IgD-negative memory B cell (primary cell): ENCODE results near the gene MAP2K6. TPM values are rescaled to one million over a fixed set of nuclear protein-coding genes. Genes with fewer than 3 reads are reported as not detected.

Source experiments
- H3K27ac Mint-ChIP-seq, 3 donors: one replicate each; pipeline ENCODE4 v1.8.0; 2020 to 2022; ENCODE audit warnings: mild to moderate bottlenecking in 3 of 3, mixed read lengths in 3 of 3, moderate library complexity in 1 of 3
- H3K27me3 Mint-ChIP-seq: one replicate; pipeline ENCODE4 v1.8.0; 2021; ENCODE audit warnings: mixed read lengths
- H3K36me3 Mint-ChIP-seq: one replicate; pipeline ENCODE4 v1.8.0; 2020; ENCODE audit warnings: mild to moderate bottlenecking, mixed read lengths
- H3K4me1 Mint-ChIP-seq, 3 donors: one replicate each; pipeline ENCODE4 v1.8.0; 2020 to 2022; ENCODE audit warnings: mixed read lengths in 3 of 3, mild to moderate bottlenecking in 1 of 3
- H3K4me3 Mint-ChIP-seq, 4 donors: one replicate each; pipeline ENCODE4 v1.8.0; 2020 to 2022; ENCODE audit warnings: mild to moderate bottlenecking in 4 of 4, mixed read lengths in 4 of 4, moderate library complexity in 3 of 4
- H3K9me3 Mint-ChIP-seq, 3 donors: one replicate each; pipeline ENCODE4 v1.8.0; 2020 to 2021; ENCODE audit warnings: mixed read lengths in 3 of 3, mild to moderate bottlenecking in 1 of 3
- polyA plus RNA-seq: library from polyadenylated mRNA; unstranded; fragments of 300-500 nt; fragmentation: Illumina TruSeq; gene quantifications from one replicate; pipeline ENCODE4 v1.2.3, GENCODE V29; 2021

MAP2K6 gene
- polyA plus RNA-seq, 1 donor from 2014 or later = 7.5 TPM

GRCh38 chr17:69573396-69573795 is 158.9 kb downstream of the MAP2K6 start:
- no peak overlapping the region for H3K27ac Mint-ChIP-seq
- H3K27me3 Mint-ChIP-seq = peaks cover 10% of the 10 kb centered on the region
- H3K9me3 Mint-ChIP-seq = no peaks in the 10 kb centered on the region
- H3K4me3 Mint-ChIP-seq = no peak overlapping the region
- H3K4me1 Mint-ChIP-seq = peaks cover 0 to 5% (median 3%) of the 10 kb centered on the region in 3 donors
- no peaks in the 10 kb centered on the region for H3K36me3 Mint-ChIP-seq

- H3K27ac Mint-ChIP-seq = no peak overlapping the region
- peaks cover 10% of the 10 kb centered on the region for H3K27me3 Mint-ChIP-seq
- no peaks in the 10 kb centered on the region for H3K36me3 Mint-ChIP-seq
- H3K9me3 Mint-ChIP-seq = no peaks in the 10 kb centered on the region
- H3K4me3 Mint-ChIP-seq = no peak overlapping the region
- no peaks in the 10 kb centered on the region for H3K4me1 Mint-ChIP-seq
These were observed 160.0 kb downstream of the MAP2K6 start for GRCh38 chr17:69574257-69575197.

GRCh38 chr17:69575346-69575761 is 160.9 kb downstream of the MAP2K6 start:
- Mint-ChIP-seq H3K27ac (no peak overlapping the region), H3K9me3 (no peaks in the 10 kb centered on the region), H3K4me1 (peaks cover 2 to 4% (median 3%) of the 10 kb centered on the region in 3 donors), H3K36me3 (peaks cover 1% of the 10 kb centered on the region), H3K27me3 (peaks cover 14% of the 10 kb centered on the region), H3K4me3 (no peak overlapping the region)

GRCh38 chr17:69577098-69577497 is 162.6 kb downstream of the MAP2K6 start:
- Mint-ChIP-seq H3K4me3 (no peak overlapping the region), H3K27ac (no peak overlapping the region), H3K4me1 (peaks cover 9 to 12% (median 12%) of the 10 kb centered on the region in 3 donors), H3K9me3 (no peaks in the 10 kb centered on the region), H3K27me3 (peaks cover 16% of the 10 kb centered on the region), H3K36me3 (peaks cover 1% of the 10 kb centered on the region)

GRCh38 chr17:69578385-69578936 is 164.0 kb downstream of the MAP2K6 start:
- Mint-ChIP-seq H3K27ac (no peak overlapping the region), H3K4me3 (no peak overlapping the region), H3K9me3 (no peaks in the 10 kb centered on the region)

GRCh38 chr17:69579961-69580677 is 165.6 kb downstream of the MAP2K6 start:
- Mint-ChIP-seq H3K4me3 (no peak overlapping the region), H3K4me1 (peaks cover 9 to 17% (median 12%) of the 10 kb centered on the region in 3 donors), H3K9me3 (no peaks in the 10 kb centered on the region), H3K27me3 (peaks cover 18% of the 10 kb centered on the region), H3K36me3 (peaks cover 3% of the 10 kb centered on the region), H3K27ac (no peak overlapping the region)

More at GRCh38 chr17:69578385-69578936, 164.0 kb downstream of the MAP2K6 start:
- Mint-ChIP-seq H3K4me1 (peaks cover 9 to 17% (median 12%) of the 10 kb centered on the region in 3 donors), H3K36me3 (peaks cover 1% of the 10 kb centered on the region), H3K27me3 (peaks cover 16% of the 10 kb centered on the region)

GRCh38 chr17:69581061-69581961 is 166.8 kb downstream of the MAP2K6 start:
- no peaks in the 10 kb centered on the region for H3K9me3 Mint-ChIP-seq
- peaks cover 22% of the 10 kb centered on the region for H3K27me3 Mint-ChIP-seq
- H3K4me3 Mint-ChIP-seq = peak overlapping the region; percentile 52 to 91 (median 80)
- H3K27ac Mint-ChIP-seq = peak overlapping the region; percentile 72 to 81 (median 78)
- H3K36me3 Mint-ChIP-seq = peaks cover 3% of the 10 kb centered on the region
- peaks cover 9 to 17% (median 12%) of the 10 kb centered on the region in 3 donors for H3K4me1 Mint-ChIP-seq

- H3K27ac Mint-ChIP-seq = no peak overlapping the region
These were observed 173.8 kb downstream of the MAP2K6 start for GRCh38 chr17:69588316-69588715.

GRCh38 chr17:69588827-69589239 is 174.3 kb downstream of the MAP2K6 start:
- Mint-ChIP-seq H3K9me3 (peaks cover 0 to 3% (median 0%) of the 10 kb centered on the region in 3 donors), H3K27ac (no peak overlapping the region), H3K27me3 (peaks cover 9% of the 10 kb centered on the region), H3K36me3 (peaks cover 1% of the 10 kb centered on the region), H3K4me1 (no peaks in the 10 kb centered on the region), H3K4me3 (no peak overlapping the region)

More at GRCh38 chr17:69588316-69588715, 173.8 kb downstream of the MAP2K6 start:
- Mint-ChIP-seq H3K27me3 (peaks cover 9% of the 10 kb centered on the region), H3K9me3 (peaks cover 0 to 3% (median 0%) of the 10 kb centered on the region in 3 donors), H3K36me3 (peaks cover 1% of the 10 kb centered on the region), H3K4me3 (no peak overlapping the region), H3K4me1 (no peaks in the 10 kb centered on the region)

- H3K4me1 Mint-ChIP-seq = no peaks in the 10 kb centered on the region
- peaks cover 0 to 3% (median 0%) of the 10 kb centered on the region in 3 donors for H3K9me3 Mint-ChIP-seq
- no peaks in the 10 kb centered on the region for H3K36me3 Mint-ChIP-seq
- H3K27ac Mint-ChIP-seq = no peak overlapping the region
- no peak overlapping the region for H3K4me3 Mint-ChIP-seq
- peaks cover 4% of the 10 kb centered on the region for H3K27me3 Mint-ChIP-seq
These were observed 176.2 kb downstream of the MAP2K6 start for GRCh38 chr17:69590671-69591070.

- peaks cover 0 to 3% (median 0%) of the 10 kb centered on the region in 3 donors for H3K9me3 Mint-ChIP-seq
- H3K27ac Mint-ChIP-seq = no peak overlapping the region
- no peaks in the 10 kb centered on the region for H3K4me1 Mint-ChIP-seq
- H3K36me3 Mint-ChIP-seq = no peaks in the 10 kb centered on the region
- no peak overlapping the region for H3K4me3 Mint-ChIP-seq
- peaks cover 2% of the 10 kb centered on the region for H3K27me3 Mint-ChIP-seq
These were observed 178.3 kb downstream of the MAP2K6 start for GRCh38 chr17:69592692-69593350.

- Mint-ChIP-seq H3K4me1 (no peaks in the 10 kb centered on the region), H3K27ac (no peak overlapping the region), H3K9me3 (peaks cover 0 to 3% (median 0%) of the 10 kb centered on the region in 3 donors), H3K27me3 (peaks cover 2% of the 10 kb centered on the region), H3K36me3 (no peaks in the 10 kb centered on the region), H3K4me3 (no peak overlapping the region)
These were observed 178.8 kb downstream of the MAP2K6 start for GRCh38 chr17:69593351-69593715.

- Mint-ChIP-seq H3K4me1 (no peaks in the 10 kb centered on the region), H3K4me3 (no peak overlapping the region), H3K27me3 (peaks cover 2% of the 10 kb centered on the region), H3K9me3 (peaks cover 0 to 3% (median 0%) of the 10 kb centered on the region in 3 donors), H3K36me3 (no peaks in the 10 kb centered on the region), H3K27ac (no peak overlapping the region)
These were observed 179.2 kb downstream of the MAP2K6 start for GRCh38 chr17:69593716-69594115.

- Mint-ChIP-seq H3K4me3 (no peak overlapping the region), H3K27ac (no peak overlapping the region), H3K4me1 (no peaks in the 10 kb centered on the region), H3K36me3 (no peaks in the 10 kb centered on the region), H3K27me3 (peaks cover 2% of the 10 kb centered on the region), H3K9me3 (peaks cover 0 to 3% (median 0%) of the 10 kb centered on the region in 3 donors)
These were observed 180.1 kb downstream of the MAP2K6 start for GRCh38 chr17:69594641-69595040.
